ENCODE data around the gene SLC7A1. TPM values are rescaled to one million over a fixed set of nuclear protein-coding genes. Genes with fewer than 3 reads are reported as not detected.

The SLC7A1 gene
- total RNA-seq, 2 experiments from 2014 or later, result 39.5 to 141 TPM

DNA sequence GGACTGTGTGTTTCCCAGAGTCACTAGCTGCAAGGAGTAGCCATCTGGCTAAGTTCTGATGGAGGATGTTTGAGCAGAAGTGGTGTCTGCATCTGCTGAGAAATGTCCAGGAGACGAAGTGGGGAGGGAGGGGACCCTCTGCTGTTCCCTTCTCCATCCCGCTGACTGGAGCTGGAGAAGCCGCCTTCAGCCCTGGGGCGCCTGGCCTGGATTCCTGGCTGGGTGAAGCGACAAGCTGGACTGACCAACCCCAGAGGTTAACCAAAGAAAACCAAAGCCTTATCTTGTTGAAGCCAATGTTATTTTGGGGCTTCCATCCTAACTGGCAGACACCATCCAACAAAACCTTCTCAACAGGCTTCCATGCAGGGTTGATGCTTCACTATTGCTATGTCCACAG is 67.6 kb downstream of the SLC7A1 start:
- POLR2A ChIA-PET, result no interaction called here
- H3K36me3 ChIP-seq (ENCODE audit: insufficient read depth, low read length), result peaks cover 98% of the 10 kb centered on the region

DNA sequence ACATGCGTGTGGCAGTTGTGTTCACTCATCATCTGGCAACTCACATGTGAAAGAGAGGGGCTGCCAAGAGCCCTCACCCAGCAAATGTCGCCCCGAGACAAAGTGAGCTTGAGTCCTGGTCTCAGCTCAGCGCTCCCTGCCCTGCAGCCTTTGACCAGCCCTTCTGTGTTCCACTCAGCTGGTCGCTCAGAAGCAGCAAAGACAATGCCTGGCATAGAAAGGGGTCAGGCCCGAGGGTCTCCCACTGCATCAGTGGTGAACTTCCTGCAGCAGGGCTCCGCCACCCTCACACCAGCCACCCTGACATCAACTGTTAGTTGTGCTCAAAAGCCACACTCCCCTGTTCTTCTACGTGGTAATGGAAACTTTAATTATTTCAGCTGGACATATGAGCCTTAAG is 68.0 kb downstream of the SLC7A1 start:
- Histone ChIP-seq H3K79me2 (ENCODE audit: insufficient read depth, low read depth, low read length) (no peaks in the 10 kb centered on the region), H3K9me3 (ENCODE audit: low read length) (no peaks in the 10 kb centered on the region), H4K20me1 (ENCODE audit: insufficient read depth, low read length) (no peaks in the 10 kb centered on the region; the same call in 1 of the 2 replicates), H3K4me2 (ENCODE audit: low read length) (no peak overlapping the region), H3K4me1 (ENCODE audit: insufficient read depth, low read length, poor library complexity, severe bottlenecking) (no peaks in the 10 kb centered on the region), H2AFZ (ENCODE audit: low read length) (no peak overlapping the region), H3K36me3 (ENCODE audit: insufficient read depth, low read length) (peaks cover 98% of the 10 kb centered on the region), H3K27ac (ENCODE audit: low read depth, low read length, poor library complexity, severe bottlenecking) (no peak overlapping the region), H3K9me2 (ENCODE audit: insufficient read depth, low read length) (no peaks in the 10 kb centered on the region), H3K4me3 (ENCODE audit: low read depth, low read length, poor library complexity, severe bottlenecking) (no peak overlapping the region)
- DNase-seq (ENCODE audit: low spot score), result no peak
- ChIA-PET POLR2A (no interaction called here), CTCF (ENCODE audit: unreplicated experiment) (no interaction called here)
- TF ChIP-seq, protein P1, sequence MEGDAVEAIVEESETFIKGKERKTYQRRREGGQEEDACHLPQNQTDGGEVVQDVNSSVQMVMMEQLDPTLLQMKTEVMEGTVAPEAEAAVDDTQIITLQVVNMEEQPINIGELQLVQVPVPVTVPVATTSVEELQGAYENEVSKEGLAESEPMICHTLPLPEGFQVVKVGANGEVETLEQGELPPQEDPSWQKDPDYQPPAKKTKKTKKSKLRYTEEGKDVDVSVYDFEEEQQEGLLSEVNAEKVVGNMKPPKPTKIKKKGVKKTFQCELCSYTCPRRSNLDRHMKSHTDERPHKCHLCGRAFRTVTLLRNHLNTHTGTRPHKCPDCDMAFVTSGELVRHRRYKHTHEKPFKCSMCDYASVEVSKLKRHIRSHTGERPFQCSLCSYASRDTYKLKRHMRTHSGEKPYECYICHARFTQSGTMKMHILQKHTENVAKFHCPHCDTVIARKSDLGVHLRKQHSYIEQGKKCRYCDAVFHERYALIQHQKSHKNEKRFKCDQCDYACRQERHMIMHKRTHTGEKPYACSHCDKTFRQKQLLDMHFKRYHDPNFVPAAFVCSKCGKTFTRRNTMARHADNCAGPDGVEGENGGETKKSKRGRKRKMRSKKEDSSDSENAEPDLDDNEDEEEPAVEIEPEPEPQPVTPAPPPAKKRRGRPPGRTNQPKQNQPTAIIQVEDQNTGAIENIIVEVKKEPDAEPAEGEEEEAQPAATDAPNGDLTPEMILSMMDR (conservative IDR thresholded peaks at IDR 0.05; ENCODE audit: low read length), result no peak
- TF ChIP-seq EZH2phosphoT487 (IDR thresholded peaks at IDR 0.05; ENCODE audit: borderline replicate concordance, low read depth, low read length), result no peak
- BruUV-seq (replicated peaks), result no TSS peak
- intact Hi-C loops (cut with micrococcal nuclease; ENCODE audit: unreplicated experiment), result no loop called here

More for the DNA sequence above, 67.6 kb downstream of the SLC7A1 start:
- Histone ChIP-seq H2AFZ (ENCODE audit: low read length) (no peak overlapping the region), H3K4me1 (ENCODE audit: insufficient read depth, low read length, poor library complexity, severe bottlenecking) (no peaks in the 10 kb centered on the region), H3K27ac (ENCODE audit: low read depth, low read length, poor library complexity, severe bottlenecking) (no peak overlapping the region), H3K9me3 (ENCODE audit: low read length) (no peaks in the 10 kb centered on the region), H4K20me1 (ENCODE audit: insufficient read depth, low read length) (no peaks in the 10 kb centered on the region; the same call in 1 of the 2 replicates), H3K4me2 (ENCODE audit: low read length) (no peak overlapping the region), H3K4me3 (ENCODE audit: low read depth, low read length, poor library complexity, severe bottlenecking) (no peak overlapping the region), H3K79me2 (ENCODE audit: insufficient read depth, low read depth, low read length) (no peaks in the 10 kb centered on the region), H3K9me2 (ENCODE audit: insufficient read depth, low read length) (no peaks in the 10 kb centered on the region)
- intact Hi-C loops (cut with micrococcal nuclease; ENCODE audit: unreplicated experiment), result no loop called here
- BruUV-seq (replicated peaks), result no TSS peak
- CTCF ChIA-PET (ENCODE audit: unreplicated experiment), result no interaction called here
- no peak for TF ChIP-seq EZH2phosphoT487 (IDR thresholded peaks at IDR 0.05; ENCODE audit: borderline replicate concordance, low read depth, low read length)
- TF ChIP-seq, protein P1 (conservative IDR thresholded peaks at IDR 0.05; ENCODE audit: low read length), result no peak
- no peak for DNase-seq (ENCODE audit: low spot score)

DNA sequence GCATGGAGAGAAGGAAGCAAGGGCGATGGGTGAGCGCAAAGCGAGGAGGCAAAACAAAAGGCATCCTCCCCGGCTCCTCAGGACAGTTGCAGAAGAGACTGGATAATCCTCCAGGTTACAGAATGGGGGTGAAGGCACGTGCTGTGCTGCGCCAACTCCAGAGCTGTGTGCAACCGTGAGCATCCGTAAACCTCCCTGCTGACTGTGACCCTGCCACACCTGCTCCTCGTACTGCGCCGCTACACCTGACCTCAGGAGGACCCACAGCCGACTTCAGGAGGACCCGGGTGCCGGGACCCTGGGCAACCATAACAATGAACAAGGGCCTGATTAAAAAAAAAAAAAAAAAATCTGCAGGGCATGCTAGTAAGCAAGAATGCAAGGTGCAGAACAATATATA is 68.7 kb downstream of the SLC7A1 start:
- no peaks in the 10 kb centered on the region; the same call in 1 of the 2 replicates for H4K20me1 ChIP-seq (ENCODE audit: insufficient read depth, low read length)
- POLR2A ChIA-PET, result no interaction called here
- CTCF ChIA-PET (ENCODE audit: unreplicated experiment), result no interaction called here

More for the DNA sequence above, 68.7 kb downstream of the SLC7A1 start:
- H3K4me2 ChIP-seq (ENCODE audit: low read length), result no peak overlapping the region
- no peak for DNase-seq (ENCODE audit: low spot score)
- TF ChIP-seq, protein P1 (conservative IDR thresholded peaks at IDR 0.05; ENCODE audit: low read length), result no peak
- no peak for TF ChIP-seq EZH2phosphoT487 (IDR thresholded peaks at IDR 0.05; ENCODE audit: borderline replicate concordance, low read depth, low read length)
- H3K36me3 ChIP-seq (ENCODE audit: insufficient read depth, low read length), result peaks cover 98% of the 10 kb centered on the region
- intact Hi-C loops (cut with micrococcal nuclease; ENCODE audit: unreplicated experiment), result no loop called here
- H3K79me2 ChIP-seq (ENCODE audit: insufficient read depth, low read depth, low read length), result no peaks in the 10 kb centered on the region
- no TSS peak for BruUV-seq (replicated peaks)
- H3K4me3 ChIP-seq (ENCODE audit: low read depth, low read length, poor library complexity, severe bottlenecking), result no peak overlapping the region
- no peak overlapping the region for H2AFZ ChIP-seq (ENCODE audit: low read length)
- H3K9me2 ChIP-seq (ENCODE audit: insufficient read depth, low read length), result no peaks in the 10 kb centered on the region
- no peaks in the 10 kb centered on the region for H3K9me3 ChIP-seq (ENCODE audit: low read length)
- no peaks in the 10 kb centered on the region for H3K4me1 ChIP-seq (ENCODE audit: insufficient read depth, low read length, poor library complexity, severe bottlenecking)
- no peak overlapping the region for H3K27ac ChIP-seq (ENCODE audit: low read depth, low read length, poor library complexity, severe bottlenecking)
